Measurements from ENCODE around the gene PLPP3.
A peak's percentile ranks its signal among the peaks of the same experiment; 100 is the strongest.

The PLPP3 gene

DNA sequence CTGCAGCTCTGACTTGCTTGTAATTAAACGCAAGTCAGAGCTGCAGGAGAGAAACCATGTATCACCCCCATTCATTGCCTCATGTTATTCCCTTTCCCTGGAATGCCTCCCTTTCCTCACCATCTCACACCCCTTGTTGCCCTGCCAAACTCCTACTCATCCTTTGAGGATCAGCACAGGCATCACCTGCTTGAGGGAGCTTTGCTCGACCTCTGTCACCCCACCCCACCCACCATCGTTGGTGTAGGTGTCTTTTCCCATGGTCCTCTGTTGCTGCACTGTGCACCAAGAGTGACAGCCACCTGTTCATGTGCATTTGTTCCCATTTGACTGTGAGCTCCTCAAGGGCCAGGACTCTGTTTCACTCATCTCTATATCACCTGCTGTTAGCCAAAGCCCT lies 117.2 kb downstream of the PLPP3 start:
- DNase-seq (ENCODE audit: low spot score) = no peak

DNA sequence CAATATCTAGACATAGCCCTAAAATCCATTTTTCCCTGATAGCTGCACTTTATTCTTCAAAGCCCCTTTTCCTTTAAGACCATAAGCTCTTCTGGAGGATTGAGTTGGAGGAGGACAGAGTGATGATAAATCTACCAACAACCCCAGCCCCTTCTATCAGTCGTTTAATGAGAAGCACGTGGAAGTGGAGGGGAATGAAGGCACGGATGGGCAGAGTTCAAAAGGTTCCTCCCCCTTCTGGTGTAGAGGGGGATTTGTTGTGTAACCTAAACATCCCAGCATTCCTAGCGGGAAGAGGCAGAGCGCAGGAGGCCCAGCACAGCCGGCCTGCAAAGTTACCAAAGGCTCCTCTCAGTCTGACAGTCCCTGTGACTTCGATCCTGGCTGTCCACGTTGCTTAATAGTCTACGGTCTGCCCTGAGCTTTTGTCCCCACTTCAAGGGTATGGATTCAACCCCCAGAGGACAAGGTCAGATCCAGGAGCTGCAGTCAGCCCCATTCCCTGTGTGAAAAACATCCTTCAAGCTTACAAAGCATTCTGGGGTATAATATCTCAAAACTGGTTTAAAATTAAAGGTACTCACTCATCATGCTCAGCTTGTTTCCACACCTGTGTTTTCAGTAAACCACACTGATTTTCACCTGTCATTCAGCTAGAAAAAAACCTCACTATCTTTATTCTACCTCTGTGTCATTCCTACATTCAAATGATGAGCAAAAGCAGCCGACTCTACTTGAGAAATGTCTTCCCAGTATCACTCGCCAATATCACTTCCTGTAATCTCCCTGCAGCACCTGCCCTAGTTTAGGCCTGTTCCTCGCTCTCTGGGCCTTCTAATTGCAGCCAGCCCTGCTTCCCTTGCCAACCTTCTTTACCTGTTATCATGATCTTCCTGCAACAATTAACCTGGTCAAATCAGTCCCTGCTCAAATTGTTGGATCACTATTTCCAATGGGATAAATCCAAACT lies 117.9 kb downstream of the PLPP3 start:
- DNase-seq (ENCODE audit: low spot score) = peak; percentile 13

DNA sequence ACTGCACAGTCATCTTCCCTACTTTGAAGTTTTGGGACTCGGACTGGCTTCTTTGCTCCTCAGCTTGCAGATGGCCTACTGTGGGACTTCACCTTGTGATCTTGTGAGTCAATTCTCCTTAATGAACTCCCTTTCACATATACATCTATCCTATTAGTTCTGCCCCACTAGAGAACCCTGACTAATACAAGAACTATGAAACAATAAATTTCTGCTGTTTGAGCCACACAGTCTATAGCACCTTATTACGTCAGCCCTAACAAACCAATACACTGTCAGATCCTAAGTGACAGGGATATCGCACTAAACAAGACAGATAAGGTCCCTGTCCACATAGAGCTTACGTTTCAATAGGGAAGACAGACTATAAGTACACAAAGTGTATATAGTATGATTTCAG lies 120.1 kb downstream of the PLPP3 start:
- DNase-seq (ENCODE audit: low spot score) = no peak

GRCh38 chr1:56457756-56458375 lies 121.5 kb downstream of the PLPP3 start:
- DNase-seq (ENCODE audit: low spot score) = no peak

DNA sequence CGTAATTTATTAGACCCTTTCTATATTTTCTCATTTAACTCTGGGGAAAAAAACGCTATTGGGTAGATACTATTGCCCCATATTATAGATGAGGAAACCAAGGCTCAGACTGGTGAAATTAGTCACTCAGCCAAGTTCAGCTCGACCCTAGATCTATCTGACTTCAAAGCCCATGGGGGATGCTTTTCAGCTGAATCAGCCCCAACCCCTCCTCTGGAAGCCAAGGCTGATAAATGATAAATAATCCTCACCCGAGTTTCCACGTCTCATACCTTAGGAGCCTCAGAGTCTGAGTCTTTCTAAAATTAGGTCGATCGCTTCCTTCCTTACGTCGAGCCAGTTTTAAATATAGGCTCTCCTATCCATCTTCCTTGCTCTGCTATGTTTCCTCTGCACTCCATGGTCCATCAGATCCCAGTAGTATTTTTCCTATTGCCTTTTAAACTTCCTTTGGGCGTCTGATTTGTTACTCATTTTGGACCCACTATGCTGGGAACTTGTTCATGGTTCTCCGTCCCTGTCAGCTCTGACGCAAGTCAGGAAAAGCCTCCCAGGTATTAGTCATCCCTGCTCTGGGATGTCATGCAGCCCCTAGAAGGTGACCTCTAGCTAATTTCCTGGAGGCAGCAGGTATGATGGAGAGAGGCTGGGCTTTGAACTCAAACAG lies 122.8 kb downstream of the PLPP3 start:
- peak; percentile 22 for DNase-seq (ENCODE audit: low spot score)

GRCh38 chr1:56453417-56454078 lies 125.8 kb downstream of the PLPP3 start:
- DNase-seq (ENCODE audit: low spot score) = no peak

DNA sequence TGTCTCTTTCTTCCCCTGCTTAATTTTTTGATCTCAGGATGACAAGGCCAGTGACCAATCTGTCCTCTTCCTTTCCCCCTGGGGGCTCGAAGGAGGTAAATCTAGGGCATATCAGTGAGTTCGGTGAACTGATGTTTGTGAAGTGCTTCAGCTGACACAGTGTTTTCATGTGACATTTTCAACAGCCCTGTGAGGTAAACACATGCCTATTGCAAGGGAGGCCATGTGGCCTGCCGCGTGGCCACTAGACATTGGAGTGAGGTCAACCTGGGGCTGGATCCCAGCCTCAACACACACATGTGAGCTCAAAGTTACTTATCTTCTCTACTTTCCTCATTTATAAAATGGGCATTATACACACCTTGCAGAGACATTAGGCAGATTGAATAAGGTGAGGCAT lies 126.3 kb downstream of the PLPP3 start:
- DNase-seq (ENCODE audit: low spot score) = no peak

GRCh38 chr1:56452027-56453011 lies 127.0 kb downstream of the PLPP3 start:
- peak; percentile 11 for DNase-seq (ENCODE audit: low spot score)

DNA sequence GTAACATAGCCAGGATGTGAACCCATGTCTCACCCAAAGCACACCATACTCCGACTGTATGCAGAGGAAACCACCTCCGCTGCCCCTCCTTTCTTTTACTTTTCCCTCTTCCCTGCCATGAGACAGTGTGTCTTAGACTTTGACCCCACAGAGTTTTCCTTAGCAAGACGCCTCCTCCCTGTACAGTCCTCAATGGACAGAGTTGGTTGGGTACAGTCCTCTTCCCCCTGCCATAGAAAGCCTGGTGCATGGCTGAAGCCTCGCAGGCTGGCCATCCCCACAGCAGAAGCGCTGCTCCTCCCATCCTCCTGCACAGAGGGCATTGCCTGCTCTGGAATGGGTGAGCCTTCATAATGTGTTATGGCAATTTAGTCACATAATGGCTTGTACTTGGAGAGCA lies 127.9 kb downstream of the PLPP3 start:
- no peak for DNase-seq (ENCODE audit: low spot score)

- DNase-seq (ENCODE audit: low spot score) = no peak
Observed at GRCh38 chr1:56450004-56450666, 129.2 kb downstream of the PLPP3 start.

GRCh38 chr1:56448529-56449300 lies 130.6 kb downstream of the PLPP3 start:
- peak; percentile 21 for DNase-seq (ENCODE audit: low spot score)

DNA sequence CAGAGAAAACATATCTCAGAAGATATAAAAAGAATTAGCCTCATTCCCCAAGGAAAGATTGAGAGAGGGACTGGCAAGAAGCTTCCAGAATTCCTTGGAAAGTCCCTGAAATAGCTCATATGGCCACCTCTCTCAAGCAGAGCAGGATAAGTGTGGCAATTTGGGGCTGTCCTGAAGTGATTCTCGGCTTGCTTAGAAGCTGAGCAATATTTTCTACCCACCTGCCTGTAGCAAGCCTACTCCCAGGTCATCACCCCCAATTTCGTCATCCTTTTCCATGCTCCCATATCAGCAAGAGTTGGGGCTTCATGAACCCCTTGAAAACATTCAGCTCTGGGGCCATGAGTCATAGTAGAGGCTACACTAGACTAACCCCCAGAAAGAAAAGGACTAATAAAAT lies 131.5 kb downstream of the PLPP3 start:
- DNase-seq (ENCODE audit: low spot score) = no peak

GRCh38 chr1:56446531-56447098 lies 132.7 kb downstream of the PLPP3 start:
- no peak for DNase-seq (ENCODE audit: low spot score)

- no peak for DNase-seq (ENCODE audit: low spot score)
Observed at GRCh38 chr1:56444960-56445646, 134.3 kb downstream of the PLPP3 start.
